Stimulated activated effector memory CD8-positive, alpha-beta T cell treated with anti-CD3 and anti-CD28 coated beads, Interleukin-12 subunit alpha, Interleukin-12 subunit beta, amount 100 ng/mL, for 72 hours (primary cell): ENCODE measurements around the gene ZNF646.

Experiments
- ATAC-seq: fragments of 150-1000 bp; cut with Tn5 transposase; 2 replicates; pipeline ENCODE4 v1.10.0; 2021
- DNase-seq, 2 donors: peaks; one replicate each; pipeline ENCODE4 v3.0.0; 2021 to 2022; ENCODE audit warnings: low spot score in 2 of 2
- H3K27ac Mint-ChIP-seq: one replicate; pipeline ENCODE4 v1.8.0; 2022; ENCODE audit warnings: mild to moderate bottlenecking, mixed read lengths
- H3K36me3 Mint-ChIP-seq: one replicate; pipeline ENCODE4 v1.8.0; 2022; ENCODE audit warnings: mild to moderate bottlenecking, mixed read lengths
- H3K4me1 Mint-ChIP-seq: one replicate; pipeline ENCODE4 v1.8.0; 2022; ENCODE audit warnings: mixed read lengths
- H3K4me3 Mint-ChIP-seq: one replicate; pipeline ENCODE4 v1.8.0; 2022; ENCODE audit warnings: mild to moderate bottlenecking, mixed read lengths
- H3K9me3 Mint-ChIP-seq: one replicate; pipeline ENCODE4 v1.8.0; 2022; ENCODE audit warnings: mixed read lengths

The ZNF646 gene

DNA sequence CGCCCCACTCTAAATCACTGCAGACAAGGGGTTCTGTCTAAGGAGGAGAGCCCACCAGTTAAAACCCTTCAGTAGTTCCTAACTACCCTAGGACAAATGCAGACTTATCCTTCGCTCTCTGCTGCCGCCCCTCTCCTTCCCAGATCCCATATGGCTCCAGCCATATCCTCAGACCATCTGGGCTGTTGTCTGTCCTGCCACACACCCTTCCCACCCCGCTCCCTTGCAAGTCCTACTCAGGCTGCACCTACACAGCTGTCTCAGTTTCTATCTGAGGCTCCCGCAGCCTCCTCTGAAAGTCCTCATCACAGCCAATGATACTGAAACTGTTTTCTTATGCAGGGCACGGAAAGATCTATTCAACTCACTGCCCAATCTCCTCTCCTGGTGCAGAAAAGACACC lies 33.2 kb downstream of the ZNF646 start:
- Mint-ChIP-seq H3K9me3 (no peaks in the 10 kb centered on the region), H3K4me3 (peak overlapping the region; percentile 90), H3K36me3 (peaks cover 41% of the 10 kb centered on the region), H3K4me1 (peaks cover 32% of the 10 kb centered on the region), H3K27ac (peak overlapping the region; percentile 96)
- ATAC-seq (peak; percentile 85), DNase-seq (peak in 1 of 2 donors; percentile 63)

DNA sequence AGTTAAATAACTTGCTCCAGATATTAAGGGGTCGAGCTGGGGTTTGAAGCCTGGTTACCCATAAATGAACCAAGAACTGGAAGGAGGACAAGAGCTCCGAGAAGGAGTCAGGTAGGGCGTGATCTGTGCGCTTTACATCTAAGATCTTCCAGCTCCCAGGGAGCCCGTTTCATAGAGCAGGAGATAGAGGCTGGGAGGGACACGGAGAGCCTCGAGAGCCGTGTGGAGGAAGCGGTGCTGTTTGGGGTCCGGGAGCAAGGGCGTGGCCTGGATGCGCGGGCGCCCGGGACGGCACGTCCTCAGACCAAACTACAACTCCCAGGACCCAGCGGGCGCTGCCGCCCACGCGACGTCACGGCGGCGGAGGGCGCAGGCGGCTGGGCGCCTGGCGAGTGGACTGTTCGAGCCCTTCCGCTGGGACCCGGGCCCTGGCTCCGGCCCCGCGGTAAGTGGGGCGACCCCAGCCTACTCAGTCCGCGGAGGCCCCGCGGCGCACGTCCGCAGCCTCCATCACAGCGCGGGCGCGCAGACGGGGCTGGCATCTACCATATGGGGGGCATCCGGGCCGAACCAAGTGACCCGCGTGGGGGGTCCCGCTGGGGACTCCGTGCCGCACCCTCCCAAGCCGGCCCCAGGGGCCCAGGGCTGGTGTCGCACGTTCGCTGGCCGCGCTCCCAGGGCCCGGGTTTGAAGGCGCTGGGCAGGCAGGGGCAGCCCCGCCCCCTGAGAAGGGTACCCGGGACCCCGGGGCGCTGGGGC lies 34.0 kb downstream of the ZNF646 start, which contains the start of gene BCKDK:
BCKDK (plus strand) TSS at position 352 of the 759 bp plus-strand sequence. CDS start 838 bp downstream, outside the sequence.
- DNase-seq (peak; percentile 73 to 87), ATAC-seq (peak; percentile 86)
- Mint-ChIP-seq H3K9me3 (no peaks in the 10 kb centered on the region), H3K36me3 (peaks cover 47% of the 10 kb centered on the region), H3K4me3 (peak within 1 kb of the TSS; percentile 90), H3K27ac (peak within 1 kb of the TSS; percentile 96), H3K4me1 (peaks cover 32% of the 10 kb centered on the region)

DNA sequence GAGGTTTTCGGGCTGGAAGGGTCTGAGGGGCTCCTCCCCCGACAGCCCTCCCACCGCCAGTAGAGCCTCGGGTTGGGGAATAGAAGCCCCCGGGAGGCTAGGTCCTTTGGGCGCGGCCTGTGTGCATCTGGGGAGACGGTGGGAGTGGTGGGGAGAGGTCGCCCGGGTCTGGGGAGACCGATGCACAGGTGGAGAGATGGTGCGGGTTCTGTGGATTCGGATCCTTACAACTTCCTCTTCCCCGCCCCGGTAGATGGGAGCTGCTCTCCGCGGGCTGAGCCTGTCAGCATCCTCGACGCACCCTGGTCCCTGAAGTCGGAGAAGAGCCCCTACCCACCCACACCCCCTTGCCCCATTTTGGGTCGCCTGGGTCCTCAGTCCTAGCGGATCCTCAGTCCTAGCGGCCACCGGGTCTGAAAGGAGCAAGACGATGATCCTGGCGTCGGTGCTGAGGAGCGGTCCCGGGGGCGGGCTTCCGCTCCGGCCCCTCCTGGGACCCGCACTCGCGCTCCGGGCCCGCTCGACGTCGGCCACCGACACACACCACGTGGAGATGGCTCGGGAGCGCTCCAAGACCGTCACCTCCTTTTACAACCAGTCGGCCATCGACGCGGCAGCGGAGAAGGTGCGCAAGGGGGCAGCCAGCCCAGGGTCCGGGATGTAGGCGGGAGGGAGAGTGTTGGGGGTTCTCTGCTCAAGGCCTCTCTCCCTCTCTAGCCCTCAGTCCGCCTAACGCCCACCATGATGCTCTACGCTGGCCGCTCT lies 34.8 kb downstream of the ZNF646 start:
- Mint-ChIP-seq H3K27ac (peak overlapping the region; percentile 96), H3K4me1 (peaks cover 32% of the 10 kb centered on the region)

DNA sequence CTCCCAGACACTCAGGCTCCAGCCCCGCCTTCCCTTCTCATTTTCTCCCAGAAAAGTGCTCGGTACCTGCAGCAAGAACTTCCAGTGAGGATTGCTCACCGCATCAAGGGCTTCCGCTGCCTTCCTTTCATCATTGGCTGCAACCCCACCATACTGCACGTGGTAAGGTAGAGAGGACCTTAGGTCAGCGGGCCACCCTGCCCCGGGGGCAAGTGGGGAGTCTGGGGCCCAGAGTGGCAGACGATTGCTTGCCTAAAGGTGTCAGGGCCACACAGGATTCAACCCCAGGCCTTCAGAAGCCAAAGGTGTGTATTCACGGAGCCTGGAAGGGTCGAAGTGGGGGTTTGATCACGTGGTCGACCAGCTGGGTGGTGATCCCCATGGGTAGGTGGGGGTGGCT lies 35.4 kb downstream of the ZNF646 start:
- peaks cover 32% of the 10 kb centered on the region for H3K4me1 Mint-ChIP-seq
- DNase-seq (no peak), ATAC-seq (no peak)
- peak overlapping the region; percentile 90 for H3K4me3 Mint-ChIP-seq
- peak overlapping the region; percentile 86 for H3K27ac Mint-ChIP-seq
- no peaks in the 10 kb centered on the region for H3K9me3 Mint-ChIP-seq
- peaks cover 47% of the 10 kb centered on the region for H3K36me3 Mint-ChIP-seq

More for the DNA sequence above, 34.8 kb downstream of the ZNF646 start:
- no peaks in the 10 kb centered on the region for H3K9me3 Mint-ChIP-seq
- no peak for DNase-seq
- H3K36me3 Mint-ChIP-seq: peaks cover 47% of the 10 kb centered on the region
- H3K4me3 Mint-ChIP-seq: peak overlapping the region; percentile 90
- ATAC-seq: no peak

DNA sequence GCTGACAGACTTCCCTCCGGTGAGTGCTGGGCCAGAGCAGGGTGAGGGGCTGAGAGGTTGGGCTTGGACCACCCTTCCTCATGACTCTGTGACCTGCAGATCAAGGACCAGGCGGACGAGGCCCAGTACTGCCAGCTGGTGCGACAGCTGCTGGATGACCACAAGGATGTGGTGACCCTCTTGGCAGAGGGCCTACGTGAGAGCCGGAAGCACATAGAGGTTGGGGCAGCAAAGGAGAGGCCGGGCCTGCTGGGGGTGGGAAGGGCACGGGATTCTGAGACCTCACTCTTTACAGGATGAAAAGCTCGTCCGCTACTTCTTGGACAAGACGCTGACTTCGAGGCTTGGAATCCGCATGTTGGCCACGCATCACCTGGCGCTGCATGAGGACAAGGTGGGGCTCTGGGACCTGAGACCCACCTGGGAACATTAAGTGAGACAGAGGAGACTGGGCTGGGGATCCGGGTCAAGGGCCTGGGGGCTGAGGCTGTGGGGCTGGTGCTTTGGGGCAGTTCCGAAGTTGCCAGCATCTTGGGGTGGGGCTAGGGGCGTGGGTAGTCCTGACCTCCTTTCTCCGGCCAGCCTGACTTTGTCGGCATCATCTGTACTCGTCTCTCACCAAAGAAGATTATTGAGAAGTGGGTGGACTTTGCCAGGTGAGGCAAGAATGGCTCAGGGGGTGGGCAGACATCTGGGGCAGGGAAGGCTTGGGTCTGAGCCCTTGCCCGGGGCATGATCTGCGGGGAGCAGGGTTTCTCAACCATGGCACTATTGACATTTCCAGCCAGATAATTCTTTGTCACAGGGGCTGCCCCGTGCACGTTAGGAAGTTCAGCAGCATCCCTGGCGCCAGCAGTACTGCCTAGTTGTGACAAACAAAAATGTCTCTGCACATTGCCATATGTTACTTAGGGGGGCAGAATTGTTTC lies 36.1 kb downstream of the ZNF646 start:
- Mint-ChIP-seq H3K36me3 (peaks cover 47% of the 10 kb centered on the region), H3K27ac (peak overlapping the region; percentile 86), H3K9me3 (no peaks in the 10 kb centered on the region), H3K4me1 (peaks cover 31% of the 10 kb centered on the region), H3K4me3 (peak overlapping the region; percentile 90)
- no peak for DNase-seq
- no peak for ATAC-seq

DNA sequence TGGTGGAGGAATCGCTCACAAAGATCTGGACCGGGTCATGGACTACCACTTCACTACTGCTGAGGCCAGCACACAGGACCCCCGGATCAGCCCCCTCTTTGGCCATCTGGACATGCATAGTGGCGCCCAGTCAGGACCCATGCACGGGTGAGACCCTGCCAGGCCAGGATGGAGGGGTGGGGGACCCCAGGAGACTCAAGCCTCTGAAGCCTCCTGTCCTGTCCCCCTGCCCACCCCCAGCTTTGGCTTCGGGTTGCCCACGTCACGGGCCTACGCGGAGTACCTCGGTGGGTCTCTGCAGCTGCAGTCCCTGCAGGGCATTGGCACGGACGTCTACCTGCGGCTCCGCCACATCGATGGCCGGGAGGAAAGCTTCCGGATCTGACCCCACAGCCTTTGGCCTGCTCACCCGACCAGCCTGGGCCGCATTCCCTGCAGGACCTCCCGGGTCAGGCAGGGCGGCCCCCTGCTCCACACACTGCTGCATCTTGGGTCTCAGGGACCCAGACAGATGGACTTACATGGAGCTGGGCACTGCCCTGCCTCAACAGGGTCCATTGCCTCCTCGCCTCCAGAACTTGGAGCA lies 37.8 kb downstream of the ZNF646 start:
- Mint-ChIP-seq H3K4me1 (peaks cover 31% of the 10 kb centered on the region), H3K4me3 (no peak overlapping the region), H3K36me3 (peaks cover 47% of the 10 kb centered on the region), H3K9me3 (no peaks in the 10 kb centered on the region), H3K27ac (peak overlapping the region; percentile 10)
- ATAC-seq: no peak
- DNase-seq: no peak

DNA sequence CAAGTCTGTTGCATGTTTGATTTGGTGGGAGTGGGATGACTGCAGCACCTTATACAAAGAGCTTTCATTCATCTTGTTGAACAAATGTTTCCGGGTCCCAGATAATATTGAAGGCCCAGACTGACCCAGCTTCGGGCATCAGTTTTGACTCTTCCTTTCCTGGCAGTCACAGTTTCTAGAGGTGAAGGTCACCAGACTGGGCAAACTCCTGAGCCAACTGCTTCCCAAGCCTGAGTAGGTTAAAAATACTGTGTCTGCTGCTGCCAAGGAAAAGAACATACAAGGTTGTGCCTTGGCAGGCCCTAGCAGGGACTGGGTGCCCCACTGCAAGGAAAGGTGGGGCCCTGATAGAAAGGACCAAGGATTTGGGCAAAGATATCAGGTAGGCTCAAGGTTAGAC lies 38.5 kb downstream of the ZNF646 start:
- H3K4me1 Mint-ChIP-seq: peaks cover 24% of the 10 kb centered on the region
- peaks cover 48% of the 10 kb centered on the region for H3K36me3 Mint-ChIP-seq
- H3K9me3 Mint-ChIP-seq: no peaks in the 10 kb centered on the region
- DNase-seq (no peak), ATAC-seq (no peak)
- no peak overlapping the region for H3K27ac Mint-ChIP-seq
- H3K4me3 Mint-ChIP-seq: no peak overlapping the region

DNA sequence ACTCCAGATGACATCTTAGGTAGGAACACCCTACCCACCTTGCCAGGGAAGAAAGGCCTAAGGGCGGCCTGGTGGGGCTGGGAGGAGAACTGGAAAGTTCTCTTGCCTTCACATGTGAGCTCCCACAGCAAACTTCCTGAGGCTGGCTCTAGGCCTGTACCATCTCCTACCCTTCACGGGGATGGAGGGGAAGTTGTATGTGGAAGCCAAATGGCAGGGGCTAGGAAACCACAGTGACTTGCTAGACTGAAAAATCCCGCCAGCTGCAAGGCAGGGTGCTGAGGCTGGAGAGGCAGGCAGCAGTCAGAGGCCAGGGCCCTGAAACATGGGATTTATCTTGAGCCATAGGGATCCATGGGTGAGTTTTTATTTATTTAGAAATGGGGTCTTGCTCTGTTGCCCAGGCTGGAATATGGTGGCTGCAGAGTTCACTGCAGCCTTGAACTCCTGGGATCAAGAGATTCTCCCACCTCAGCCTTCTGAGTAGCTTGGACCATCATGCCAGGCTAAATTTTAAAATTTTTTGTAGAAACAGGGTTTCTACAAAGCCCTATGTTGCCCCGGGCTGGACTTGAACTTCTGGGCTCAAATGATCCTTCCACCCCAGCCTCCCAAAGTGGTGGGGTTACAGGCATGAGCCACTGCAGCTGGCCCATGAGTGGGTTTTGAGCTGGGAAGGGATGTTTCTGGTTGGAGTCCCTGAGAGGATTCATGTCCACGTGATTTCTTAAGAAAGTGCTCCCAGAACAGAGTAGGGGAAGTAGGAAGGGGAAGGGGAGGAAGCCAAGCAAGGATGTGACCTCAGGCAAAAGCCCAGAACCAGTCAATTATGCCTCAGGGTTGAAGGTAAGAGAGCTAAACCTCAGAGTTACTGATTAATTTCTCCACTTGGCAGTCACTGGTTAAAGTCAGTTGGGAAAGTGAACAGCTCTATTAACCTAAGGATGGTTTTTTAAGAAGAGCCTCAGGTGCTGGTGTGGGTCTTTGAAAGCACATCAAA lies 39.2 kb downstream of the ZNF646 start:
- Mint-ChIP-seq H3K36me3 (peaks cover 51% of the 10 kb centered on the region), H3K4me3 (no peak overlapping the region), H3K4me1 (peaks cover 27% of the 10 kb centered on the region), H3K27ac (peak overlapping the region; percentile 46), H3K9me3 (no peaks in the 10 kb centered on the region)
- no peak for ATAC-seq
- DNase-seq: no peak

DNA sequence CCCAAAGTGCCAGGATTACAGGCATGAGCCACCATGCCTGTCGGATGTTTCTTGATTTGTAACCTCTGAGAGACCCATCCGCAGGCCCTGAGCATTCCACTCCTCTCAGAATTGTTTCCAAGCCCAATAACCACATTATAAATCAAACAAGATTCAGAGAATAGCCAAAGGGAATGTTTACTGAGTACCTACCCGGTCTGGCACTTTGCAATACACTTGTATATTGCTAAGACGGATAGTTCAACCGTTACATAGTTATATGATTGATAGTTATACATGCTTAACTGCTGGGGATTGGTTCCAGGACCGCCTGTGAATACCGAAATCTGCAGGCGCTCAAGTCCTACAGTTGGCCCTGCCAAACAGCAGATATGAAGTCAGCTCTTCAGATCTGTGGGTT lies 40.2 kb downstream of the ZNF646 start:
- Mint-ChIP-seq H3K4me3 (no peak overlapping the region), H3K27ac (no peak overlapping the region), H3K9me3 (no peaks in the 10 kb centered on the region), H3K4me1 (peaks cover 31% of the 10 kb centered on the region), H3K36me3 (peaks cover 59% of the 10 kb centered on the region)
- ATAC-seq (no peak), DNase-seq (no peak)

DNA sequence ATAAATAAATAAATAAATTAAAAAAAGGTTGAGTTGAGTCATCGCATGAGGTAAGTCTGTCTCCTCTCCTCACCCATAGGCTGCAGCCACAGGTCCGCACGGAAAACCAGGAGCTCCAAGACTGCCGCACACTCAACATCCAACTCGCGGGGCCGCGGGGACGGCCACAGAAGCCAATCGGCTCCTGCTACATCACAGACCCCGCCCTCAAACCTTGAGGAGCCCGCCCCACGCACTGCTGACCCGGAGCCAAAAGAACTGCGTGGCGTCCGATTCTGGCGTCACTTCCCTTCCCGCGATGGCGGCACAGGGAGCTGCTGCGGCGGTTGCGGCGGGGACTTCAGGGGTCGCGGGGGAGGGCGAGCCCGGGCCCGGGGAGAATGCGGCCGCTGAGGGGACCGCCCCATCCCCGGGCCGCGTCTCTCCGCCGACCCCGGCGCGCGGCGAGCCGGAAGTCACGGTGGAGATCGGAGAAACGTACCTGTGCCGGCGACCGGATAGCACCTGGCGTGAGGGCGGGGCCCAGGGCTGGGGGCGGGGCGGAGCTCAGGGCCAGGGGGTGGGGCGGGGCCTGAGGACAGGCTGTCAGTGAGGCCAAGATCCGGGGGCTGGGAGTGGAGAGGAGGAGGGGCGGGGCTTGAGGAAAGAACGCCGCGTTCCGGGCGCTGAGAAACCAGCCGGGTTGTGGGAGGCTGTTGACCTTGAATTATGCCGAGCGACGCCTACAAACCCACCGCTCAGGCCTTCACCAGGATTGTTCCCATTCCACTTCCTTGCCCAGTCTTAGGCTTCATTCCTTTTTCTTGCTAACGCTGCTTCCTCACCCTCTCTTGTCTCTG lies 43.4 kb downstream of the ZNF646 start, which contains the start of gene KAT8:
KAT8 (plus strand) TSS at position 281 of the 839 bp plus-strand sequence; CDS start at position 299, 18 bp downstream.
- ATAC-seq (peak; percentile 96), DNase-seq (peak; percentile 90 to 98)
- peaks cover 60% of the 10 kb centered on the region for H3K36me3 Mint-ChIP-seq
- H3K4me1 Mint-ChIP-seq: peaks cover 20% of the 10 kb centered on the region
- peak within 1 kb of the TSS; percentile 64 for H3K27ac Mint-ChIP-seq
- H3K9me3 Mint-ChIP-seq: no peaks in the 10 kb centered on the region
- H3K4me3 Mint-ChIP-seq: peak within 1 kb of the TSS; percentile 77

DNA sequence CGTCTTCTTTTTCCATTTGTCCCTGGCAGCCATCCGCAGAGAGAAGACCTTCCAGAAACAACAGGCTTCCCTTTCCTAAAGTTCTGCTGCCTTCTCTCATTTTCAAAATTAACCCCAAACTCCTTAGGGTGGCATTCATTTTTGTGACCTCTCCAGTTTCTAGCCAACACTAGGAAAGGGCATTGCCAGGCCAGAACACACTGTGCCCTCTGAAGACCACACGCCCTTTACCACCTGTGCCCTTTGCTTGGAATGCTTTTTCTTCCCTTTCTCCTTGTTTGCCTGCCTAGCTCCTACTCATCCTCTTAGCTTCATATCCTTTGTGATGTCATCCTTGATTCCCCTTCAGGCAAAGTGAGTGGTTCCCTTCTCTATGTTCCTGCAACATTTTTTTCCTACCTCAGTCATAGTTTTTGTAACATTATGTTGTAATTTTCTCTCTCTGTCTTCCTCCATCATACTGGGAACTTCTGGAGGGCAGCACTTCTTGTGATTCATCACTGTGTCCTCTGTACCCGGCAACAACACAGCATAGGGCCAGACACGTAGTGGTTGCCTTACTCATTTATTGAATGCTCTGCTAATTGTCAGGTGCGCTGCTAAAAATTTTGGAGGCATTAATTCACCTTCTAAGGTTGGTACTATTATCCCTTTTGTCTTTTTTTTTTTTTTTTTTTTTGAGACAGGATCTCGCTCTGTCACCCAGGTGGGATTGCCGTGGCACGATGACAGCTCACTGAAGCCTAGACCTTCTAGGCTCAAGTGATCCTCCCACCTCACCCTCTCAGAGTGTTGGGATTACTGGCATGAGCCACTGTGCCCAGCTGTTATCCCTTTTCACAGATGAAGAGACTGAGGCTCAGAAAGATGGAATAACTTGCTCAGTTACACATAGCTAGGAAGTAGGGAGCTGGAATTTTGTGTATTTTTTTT lies 44.3 kb downstream of the ZNF646 start:
- H3K36me3 Mint-ChIP-seq: peaks cover 64% of the 10 kb centered on the region
- H3K4me3 Mint-ChIP-seq: peak overlapping the region; percentile 77
- H3K9me3 Mint-ChIP-seq: no peaks in the 10 kb centered on the region
- DNase-seq (no peak), ATAC-seq (no peak)
- H3K4me1 Mint-ChIP-seq: peaks cover 20% of the 10 kb centered on the region
- H3K27ac Mint-ChIP-seq: peak overlapping the region; percentile 64

DNA sequence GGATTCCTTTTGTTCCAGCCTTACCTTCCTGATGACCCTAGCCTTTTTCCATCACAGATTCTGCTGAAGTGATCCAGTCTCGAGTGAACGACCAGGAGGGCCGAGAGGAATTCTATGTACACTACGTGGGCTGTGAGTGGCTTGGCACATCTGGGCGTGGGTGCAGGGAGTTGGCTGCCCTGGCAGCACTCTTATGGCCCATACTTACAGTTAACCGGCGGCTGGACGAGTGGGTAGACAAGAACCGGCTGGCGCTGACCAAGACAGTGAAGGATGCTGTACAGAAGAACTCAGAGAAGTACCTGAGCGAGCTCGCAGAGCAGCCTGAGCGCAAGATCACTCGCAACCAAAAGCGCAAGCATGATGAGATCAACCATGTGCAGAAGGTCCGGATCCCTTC lies 45.9 kb downstream of the ZNF646 start:
- ATAC-seq (no peak), DNase-seq (no peak)
- Mint-ChIP-seq H3K4me1 (peaks cover 20% of the 10 kb centered on the region), H3K4me3 (no peak overlapping the region), H3K36me3 (peaks cover 81% of the 10 kb centered on the region), H3K27ac (no peak overlapping the region), H3K9me3 (no peaks in the 10 kb centered on the region)
